B cell (primary cell): ENCODE measurements around the gene CSNK1G1.

Source experiments
- EZH2 ChIP-seq: IDR thresholded peaks from 2 replicates; pipeline ENCODE4 v1.6.1; 2012; ENCODE audit warnings: borderline replicate concordance, low read depth, mild to moderate bottlenecking, moderate library complexity, low read length; ENCODE audit not compliant: insufficient read depth, poor library complexity, severe bottlenecking
- TF ChIP-seq, protein P1 (sequence below): fragments of 200-600 bp; IDR thresholded peaks from one replicate; pipeline ENCODE4 v1.8.0; 2022; ENCODE audit warnings: antibody characterized with exemption, mild to moderate bottlenecking

- TF ChIP-seq, protein P1, sequence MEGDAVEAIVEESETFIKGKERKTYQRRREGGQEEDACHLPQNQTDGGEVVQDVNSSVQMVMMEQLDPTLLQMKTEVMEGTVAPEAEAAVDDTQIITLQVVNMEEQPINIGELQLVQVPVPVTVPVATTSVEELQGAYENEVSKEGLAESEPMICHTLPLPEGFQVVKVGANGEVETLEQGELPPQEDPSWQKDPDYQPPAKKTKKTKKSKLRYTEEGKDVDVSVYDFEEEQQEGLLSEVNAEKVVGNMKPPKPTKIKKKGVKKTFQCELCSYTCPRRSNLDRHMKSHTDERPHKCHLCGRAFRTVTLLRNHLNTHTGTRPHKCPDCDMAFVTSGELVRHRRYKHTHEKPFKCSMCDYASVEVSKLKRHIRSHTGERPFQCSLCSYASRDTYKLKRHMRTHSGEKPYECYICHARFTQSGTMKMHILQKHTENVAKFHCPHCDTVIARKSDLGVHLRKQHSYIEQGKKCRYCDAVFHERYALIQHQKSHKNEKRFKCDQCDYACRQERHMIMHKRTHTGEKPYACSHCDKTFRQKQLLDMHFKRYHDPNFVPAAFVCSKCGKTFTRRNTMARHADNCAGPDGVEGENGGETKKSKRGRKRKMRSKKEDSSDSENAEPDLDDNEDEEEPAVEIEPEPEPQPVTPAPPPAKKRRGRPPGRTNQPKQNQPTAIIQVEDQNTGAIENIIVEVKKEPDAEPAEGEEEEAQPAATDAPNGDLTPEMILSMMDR: no peak
- TF ChIP-seq EZH2: no peak
Observed at GRCh38 chr15:64251121-64251520, 104.9 kb downstream of the CSNK1G1 start.
